Calu3 (cell line): ENCODE measurements around the gene ERI2. TPM values are rescaled to one million over a fixed set of nuclear protein-coding genes. Genes with fewer than 3 reads are reported as not detected.

Source experiments
- BruUV-seq: library from RNA; stranded (reverse); fragments of 400-500 nt; replicated peaks from 2 replicates; lab custom pipeline; 2021; lab: Mats Ljungman, UMichigan
- CTCF ChIA-PET: fragments of 300-600 bp; sonication (Branson Sonifier 250); formaldehyde crosslinking; loops from one replicate; lab custom pipeline; 2022; ENCODE audit warnings: antibody characterized with exemption; lab: Charles Lee
- DNase-seq: peaks from one replicate; pipeline ENCODE4 v3.0.0; 2022
- H3K27ac Mint-ChIP-seq: one replicate; pipeline ENCODE4 v1.8.0; 2022; ENCODE audit warnings: mixed read lengths; ENCODE audit not compliant: unreplicated experiment
- H3K27me3 Mint-ChIP-seq: one replicate; pipeline ENCODE4 v1.8.0; 2022; ENCODE audit warnings: mixed read lengths; ENCODE audit not compliant: unreplicated experiment
- H3K36me3 Mint-ChIP-seq: one replicate; pipeline ENCODE4 v1.8.0; 2022; ENCODE audit warnings: mild to moderate bottlenecking, moderate library complexity, mixed read lengths; ENCODE audit not compliant: insufficient read depth, unreplicated experiment
- H3K4me1 Mint-ChIP-seq: one replicate; pipeline ENCODE4 v1.8.0; 2022; ENCODE audit warnings: mild to moderate bottlenecking, low read depth, mixed read lengths; ENCODE audit not compliant: unreplicated experiment
- H3K4me3 Mint-ChIP-seq: one replicate; pipeline ENCODE4 v1.8.0; 2022; ENCODE audit warnings: mild to moderate bottlenecking, low read depth, moderate library complexity, mixed read lengths; ENCODE audit not compliant: unreplicated experiment
- H3K9me3 Mint-ChIP-seq: one replicate; pipeline ENCODE4 v1.8.0; 2022; ENCODE audit warnings: low read depth, mixed read lengths; ENCODE audit not compliant: unreplicated experiment
- intact Hi-C: fragments of 100-400 bp; cut with micrococcal nuclease; formaldehyde crosslinking; loops from one replicate; pipeline ENCODE4 v1.10.0; 2022; ENCODE audit not compliant: unreplicated experiment
- total RNA-seq: library from RNA; stranded (reverse); gene quantifications from 2 replicates; pipeline ENCODE4 v1.2.3, GENCODE V29; 2022
- TF ChIP-seq, protein P1 (sequence below): fragments of 200-600 bp; IDR thresholded peaks from one replicate; pipeline ENCODE4 v1.8.0; 2022; ENCODE audit warnings: antibody characterized with exemption; ENCODE audit not compliant: unreplicated experiment

ERI2 gene
- total RNA-seq, 1 experiment from 2014 or later = 32.6 TPM

DNA sequence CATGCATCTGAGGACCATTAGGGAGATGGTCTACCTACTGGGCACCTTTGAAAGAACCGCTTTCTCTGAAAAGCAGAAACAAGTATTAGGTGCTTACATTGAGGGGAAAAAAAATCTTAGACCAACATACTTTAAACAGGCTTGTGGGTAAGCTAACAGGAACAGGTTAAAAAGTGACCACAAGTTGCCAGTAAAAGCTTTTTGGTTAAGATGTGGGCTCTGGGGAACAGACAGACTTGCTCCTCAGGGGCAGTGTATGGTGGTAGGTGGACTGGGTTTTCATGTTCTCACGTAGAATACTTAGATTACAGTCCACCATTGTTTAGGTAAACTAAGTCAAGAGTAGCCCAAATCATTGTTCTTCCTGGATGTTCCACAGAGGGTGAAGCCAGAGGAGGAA, 41.3 kb upstream of the ERI2 start:
- BruUV-seq = no TSS peak
- intact Hi-C loops = no loop called here
- H3K36me3 Mint-ChIP-seq = peaks cover 13% of the 10 kb centered on the region
- H3K9me3 Mint-ChIP-seq = no peaks in the 10 kb centered on the region
- H3K4me1 Mint-ChIP-seq = peaks cover 10% of the 10 kb centered on the region
- H3K27me3 Mint-ChIP-seq = no peaks in the 10 kb centered on the region
- CTCF ChIA-PET = interaction anchor here (1.6 kb wide), 1 partner anchor 255 kb away, joined by 4 read pairs; no protein-coding TSS in a partner anchor
- no peak overlapping the region for H3K27ac Mint-ChIP-seq
- no peak overlapping the region for H3K4me3 Mint-ChIP-seq
- TF ChIP-seq, protein P1, sequence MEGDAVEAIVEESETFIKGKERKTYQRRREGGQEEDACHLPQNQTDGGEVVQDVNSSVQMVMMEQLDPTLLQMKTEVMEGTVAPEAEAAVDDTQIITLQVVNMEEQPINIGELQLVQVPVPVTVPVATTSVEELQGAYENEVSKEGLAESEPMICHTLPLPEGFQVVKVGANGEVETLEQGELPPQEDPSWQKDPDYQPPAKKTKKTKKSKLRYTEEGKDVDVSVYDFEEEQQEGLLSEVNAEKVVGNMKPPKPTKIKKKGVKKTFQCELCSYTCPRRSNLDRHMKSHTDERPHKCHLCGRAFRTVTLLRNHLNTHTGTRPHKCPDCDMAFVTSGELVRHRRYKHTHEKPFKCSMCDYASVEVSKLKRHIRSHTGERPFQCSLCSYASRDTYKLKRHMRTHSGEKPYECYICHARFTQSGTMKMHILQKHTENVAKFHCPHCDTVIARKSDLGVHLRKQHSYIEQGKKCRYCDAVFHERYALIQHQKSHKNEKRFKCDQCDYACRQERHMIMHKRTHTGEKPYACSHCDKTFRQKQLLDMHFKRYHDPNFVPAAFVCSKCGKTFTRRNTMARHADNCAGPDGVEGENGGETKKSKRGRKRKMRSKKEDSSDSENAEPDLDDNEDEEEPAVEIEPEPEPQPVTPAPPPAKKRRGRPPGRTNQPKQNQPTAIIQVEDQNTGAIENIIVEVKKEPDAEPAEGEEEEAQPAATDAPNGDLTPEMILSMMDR = no peak
- DNase-seq = no peak

DNA sequence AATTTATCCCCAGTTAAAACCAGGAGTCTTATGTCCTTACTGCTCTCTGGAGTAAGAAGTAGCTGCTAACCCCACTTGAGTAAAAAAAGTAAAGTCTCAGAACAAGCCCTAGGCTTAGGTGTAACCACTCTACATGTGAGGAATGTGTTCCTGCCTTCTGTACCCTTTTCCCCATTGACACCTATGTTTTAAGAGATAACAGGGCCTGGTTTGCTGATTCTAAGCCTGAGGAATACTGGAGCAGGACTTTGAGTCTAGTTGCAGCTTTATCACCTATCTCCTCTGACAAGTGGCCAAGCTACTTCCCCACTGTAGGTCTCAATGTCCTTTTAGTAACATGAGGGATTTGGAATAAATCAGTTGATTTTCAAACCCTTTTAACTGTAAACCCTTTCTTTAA, 40.3 kb upstream of the ERI2 start:
- no peaks in the 10 kb centered on the region for H3K27me3 Mint-ChIP-seq
- no peak for DNase-seq
- H3K27ac Mint-ChIP-seq = no peak overlapping the region
- peaks cover 5% of the 10 kb centered on the region for H3K4me1 Mint-ChIP-seq
- intact Hi-C loops = no loop called here
- BruUV-seq = no TSS peak
- H3K9me3 Mint-ChIP-seq = no peaks in the 10 kb centered on the region
- TF ChIP-seq, protein P1 = no peak
- H3K4me3 Mint-ChIP-seq = no peak overlapping the region
- peaks cover 13% of the 10 kb centered on the region for H3K36me3 Mint-ChIP-seq
- CTCF ChIA-PET = no interaction called here

DNA sequence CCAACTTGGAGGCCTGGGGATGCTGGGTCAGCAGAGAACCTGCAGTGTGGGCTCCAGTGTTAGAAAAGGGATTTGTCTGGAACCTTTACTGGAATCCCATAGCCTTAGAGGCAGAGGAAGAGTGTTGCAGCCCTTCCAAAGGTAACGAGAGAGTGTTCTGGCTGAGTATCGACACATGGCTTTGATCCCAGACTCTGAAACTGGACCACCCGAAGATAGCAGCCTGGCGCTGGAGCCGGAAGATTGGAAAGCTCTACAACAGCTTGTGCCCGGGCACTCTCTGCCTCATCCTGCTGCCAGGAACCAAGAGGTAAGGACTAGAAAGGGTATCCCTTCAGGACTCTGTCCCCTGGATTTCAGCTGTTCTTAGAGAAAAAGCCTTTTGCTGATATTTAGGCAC, 39.8 kb upstream of the ERI2 start:
- no TSS peak for BruUV-seq
- intact Hi-C loops = no loop called here

DNA sequence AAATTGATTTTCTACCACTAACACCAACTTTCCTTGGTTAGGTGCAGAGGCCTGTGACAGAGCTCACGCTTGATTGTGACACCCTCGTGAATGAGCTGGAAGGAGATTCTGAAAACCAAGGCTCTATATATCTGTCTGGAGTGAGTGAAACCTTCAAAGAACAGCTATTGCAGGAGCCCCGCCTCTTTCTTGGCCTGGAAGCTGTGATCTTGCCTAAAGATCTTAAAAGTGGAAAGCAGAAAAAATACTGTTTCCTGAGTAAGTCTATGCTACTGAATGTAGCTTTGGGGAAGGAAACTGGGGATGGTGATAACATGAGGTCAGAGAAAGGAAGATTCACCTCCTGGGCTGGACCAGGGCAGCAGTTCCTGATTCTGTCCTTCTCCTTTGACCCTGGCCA, 38.3 kb upstream of the ERI2 start:
- intact Hi-C loops = no loop called here
- DNase-seq = no peak
- peaks cover 13% of the 10 kb centered on the region for H3K36me3 Mint-ChIP-seq
- no peak overlapping the region for H3K27ac Mint-ChIP-seq
- no peaks in the 10 kb centered on the region for H3K9me3 Mint-ChIP-seq
- TF ChIP-seq, protein P1 = no peak
- H3K4me1 Mint-ChIP-seq = peaks cover 1% of the 10 kb centered on the region
- H3K4me3 Mint-ChIP-seq = no peak overlapping the region
- no TSS peak for BruUV-seq
- no peaks in the 10 kb centered on the region for H3K27me3 Mint-ChIP-seq
- CTCF ChIA-PET = no interaction called here

More for the DNA sequence above, 39.8 kb upstream of the ERI2 start:
- TF ChIP-seq, protein P1 = no peak
- Mint-ChIP-seq H3K9me3 (no peaks in the 10 kb centered on the region), H3K36me3 (peaks cover 13% of the 10 kb centered on the region), H3K27me3 (no peaks in the 10 kb centered on the region), H3K4me3 (no peak overlapping the region), H3K4me1 (no peaks in the 10 kb centered on the region), H3K27ac (no peak overlapping the region)
- CTCF ChIA-PET = interaction anchor here (0.6 kb wide), 1 partner anchor 256 kb away, joined by 3 read pairs; no protein-coding TSS in a partner anchor
- no peak for DNase-seq
